Colonic mucosa (tissue), 4 donors: Measurements from ENCODE around the gene LRRC8A. TPM values are rescaled to one million over a fixed set of nuclear protein-coding genes. Genes with fewer than 3 reads are reported as not detected.
A peak's percentile ranks its signal among the peaks of the same experiment; 100 is the strongest.
"Not testable (repeated sequence)": the region's sequence is repeated elsewhere in the genome, so short reads cannot be mapped to it uniquely, and the experiment has no call there.

Experiments
- DNase-seq: peaks from one replicate; pipeline ENCODE4 v3.0.0-alpha.2; 2020
- H3K27ac ChIP-seq: fragments of 200-600 bp; one replicate; pipeline ENCODE4 v1.8.0; 2021
- H3K27me3 ChIP-seq: fragments of 200-600 bp; one replicate; pipeline ENCODE4 v1.8.0; 2021
- H3K36me3 ChIP-seq: fragments of 200-600 bp; one replicate; pipeline ENCODE4 v1.8.0; 2021
- H3K4me1 ChIP-seq: fragments of 200-600 bp; one replicate; pipeline ENCODE4 v1.8.0; 2021; ENCODE audit warnings: mild to moderate bottlenecking
- H3K4me3 ChIP-seq: fragments of 200-600 bp; one replicate; pipeline ENCODE4 v1.8.0; 2021
- H3K9ac ChIP-seq, 2 donors: one replicate each; pipeline ENCODE4 v1.7.0; 2013; ENCODE audit warnings: control low read depth in 2 of 2, low read depth in 2 of 2, low read length in 2 of 2
- H3K9me3 ChIP-seq: fragments of 200-600 bp; one replicate; pipeline ENCODE4 v1.8.0; 2021
- intact Hi-C: fragments of 100-400 bp; cut with DNase I; formaldehyde crosslinking; loops from one replicate; pipeline ENCODE4 v1.14.1; 2022
- total RNA-seq, 2 donors: library from RNA; stranded (reverse); fragmentation: NEBNext Ultra II Directional in 1 of 2; extraction: Animal tissue kit (Norgen Biotek cat#: 25700) in 1 of 2; gene quantifications; one replicate each; pipeline ENCODE4 v1.2.1, GENCODE V29; 2021
- TF ChIP-seq, protein P1 (sequence below): fragments of 200-600 bp; IDR thresholded peaks from one replicate; pipeline ENCODE4 v1.8.0; 2022; ENCODE audit warnings: antibody characterized with exemption, mild to moderate bottlenecking
- donor health status: healthy.
- donor health status: DM: no; HTN: no; CAD: no.
- donor health status: DM: no; HTN: no; CAD: no.

The LRRC8A gene
- total RNA-seq, 2 donors from 2014 or later: 26.5 to 31.5 TPM

DNA sequence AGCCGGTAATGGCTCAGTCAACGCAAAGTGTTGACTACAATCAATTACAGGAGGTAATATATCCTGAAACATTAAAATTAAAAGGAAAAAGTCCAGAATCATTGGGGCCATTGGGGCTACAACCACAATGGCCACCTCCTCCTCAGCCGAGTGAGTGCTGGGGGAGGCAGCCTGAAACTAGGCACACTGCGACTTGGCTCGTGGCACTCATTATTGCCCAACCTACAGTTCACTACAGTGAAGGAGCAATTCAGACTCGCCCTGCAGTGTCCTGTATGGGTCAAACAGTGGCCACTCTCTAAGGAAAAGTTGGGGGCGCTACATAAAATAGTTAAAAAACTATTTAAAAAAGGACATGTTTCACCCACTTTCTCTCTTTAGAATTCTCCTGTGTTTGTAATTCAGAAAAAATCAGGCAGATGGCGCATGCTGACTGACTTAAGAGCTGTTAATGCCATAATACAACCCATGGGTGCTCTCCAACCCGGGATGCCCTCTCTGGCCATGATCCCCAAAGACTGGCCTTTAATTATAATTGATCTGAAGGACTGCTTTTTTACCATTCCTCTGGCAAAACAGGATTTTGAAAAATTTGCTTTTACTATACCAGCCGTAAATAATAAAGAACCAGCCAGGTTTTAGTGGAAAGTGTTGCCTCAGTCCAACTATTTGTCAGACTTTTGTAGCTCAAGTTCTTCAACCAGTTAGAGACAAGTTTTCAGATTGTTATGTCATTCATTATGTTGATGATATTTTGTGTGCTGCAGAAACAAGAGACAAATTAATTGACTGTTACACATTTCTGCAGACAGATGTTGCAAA is 29.9 kb upstream of the LRRC8A start:
- H3K4me1 ChIP-seq, H3K9me3 ChIP-seq, H3K9ac ChIP-seq, H3K27me3 ChIP-seq, H3K4me3 ChIP-seq, H3K27ac ChIP-seq, H3K36me3 ChIP-seq, intact Hi-C loops: not testable (repeated sequence)
- TF ChIP-seq, protein P1, sequence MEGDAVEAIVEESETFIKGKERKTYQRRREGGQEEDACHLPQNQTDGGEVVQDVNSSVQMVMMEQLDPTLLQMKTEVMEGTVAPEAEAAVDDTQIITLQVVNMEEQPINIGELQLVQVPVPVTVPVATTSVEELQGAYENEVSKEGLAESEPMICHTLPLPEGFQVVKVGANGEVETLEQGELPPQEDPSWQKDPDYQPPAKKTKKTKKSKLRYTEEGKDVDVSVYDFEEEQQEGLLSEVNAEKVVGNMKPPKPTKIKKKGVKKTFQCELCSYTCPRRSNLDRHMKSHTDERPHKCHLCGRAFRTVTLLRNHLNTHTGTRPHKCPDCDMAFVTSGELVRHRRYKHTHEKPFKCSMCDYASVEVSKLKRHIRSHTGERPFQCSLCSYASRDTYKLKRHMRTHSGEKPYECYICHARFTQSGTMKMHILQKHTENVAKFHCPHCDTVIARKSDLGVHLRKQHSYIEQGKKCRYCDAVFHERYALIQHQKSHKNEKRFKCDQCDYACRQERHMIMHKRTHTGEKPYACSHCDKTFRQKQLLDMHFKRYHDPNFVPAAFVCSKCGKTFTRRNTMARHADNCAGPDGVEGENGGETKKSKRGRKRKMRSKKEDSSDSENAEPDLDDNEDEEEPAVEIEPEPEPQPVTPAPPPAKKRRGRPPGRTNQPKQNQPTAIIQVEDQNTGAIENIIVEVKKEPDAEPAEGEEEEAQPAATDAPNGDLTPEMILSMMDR: peak; percentile 46
- peak; percentile 26 for DNase-seq

DNA sequence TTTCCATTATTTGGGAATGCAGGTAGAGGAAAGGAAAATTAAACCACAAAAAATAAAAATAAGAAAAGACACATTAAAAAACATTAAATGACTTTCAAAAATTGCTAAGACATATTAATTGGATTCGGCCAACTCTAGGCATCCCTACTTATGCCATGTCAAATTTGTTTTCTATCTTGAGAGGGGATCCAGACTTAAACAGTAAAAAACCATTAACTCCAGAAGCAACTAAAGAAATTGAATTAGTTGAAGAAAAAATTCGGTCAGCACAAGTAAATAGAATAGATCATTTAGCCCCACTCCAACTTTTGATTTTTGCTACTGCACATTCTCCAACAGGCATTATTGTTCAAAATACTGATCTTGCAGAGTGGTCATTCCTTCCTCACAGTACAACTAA is 29.3 kb upstream of the LRRC8A start:
- DNase-seq, H3K27me3 ChIP-seq, H3K27ac ChIP-seq, H3K4me1 ChIP-seq, H3K9me3 ChIP-seq, H3K4me3 ChIP-seq, H3K9ac ChIP-seq, H3K36me3 ChIP-seq, intact Hi-C loops: not testable (repeated sequence)

DNA sequence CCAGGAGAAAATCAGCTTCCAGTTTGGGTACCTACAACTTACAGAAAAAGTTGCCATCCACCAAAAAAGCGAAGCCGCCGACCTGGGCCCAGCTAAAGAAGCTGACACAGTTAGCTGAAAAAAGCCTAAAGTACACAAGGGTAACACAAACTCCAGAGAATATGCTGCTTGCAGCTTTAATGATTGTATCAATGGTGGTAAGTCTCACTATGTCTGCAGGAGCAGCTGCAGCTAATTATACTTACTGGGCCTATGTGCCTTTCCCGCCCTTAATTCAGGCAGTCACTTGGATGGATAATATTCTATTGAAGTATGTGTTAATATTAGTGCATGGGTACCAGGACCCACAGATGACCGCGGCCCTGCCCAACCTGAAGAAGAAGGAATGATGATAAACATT is 27.5 kb upstream of the LRRC8A start:
- H3K4me1 ChIP-seq, H3K27ac ChIP-seq, H3K27me3 ChIP-seq, H3K9ac ChIP-seq, intact Hi-C loops, H3K4me3 ChIP-seq, H3K36me3 ChIP-seq, DNase-seq, H3K9me3 ChIP-seq: not testable (repeated sequence)

DNA sequence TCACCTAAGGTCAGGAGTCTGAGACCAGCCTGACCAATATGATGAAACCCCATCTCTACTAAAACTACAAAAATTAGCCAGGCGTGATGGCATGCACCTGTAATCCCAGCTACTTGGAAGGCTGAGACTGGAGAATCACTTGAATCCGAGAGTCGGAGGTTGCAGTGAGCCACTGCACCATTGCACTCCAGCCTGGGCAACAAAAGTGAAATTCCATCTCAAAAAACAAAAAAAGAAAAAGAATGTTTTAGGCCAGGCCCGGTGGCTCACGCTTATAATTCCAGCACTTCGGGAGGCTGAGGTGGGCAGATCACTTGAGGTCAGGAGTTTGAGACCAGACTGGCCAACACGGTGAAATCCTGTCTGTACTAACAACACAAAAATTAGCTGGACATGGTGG is 23.5 kb upstream of the LRRC8A start:
- H3K4me1 ChIP-seq, H3K27me3 ChIP-seq, H3K4me3 ChIP-seq, DNase-seq, H3K27ac ChIP-seq, H3K36me3 ChIP-seq, intact Hi-C loops, H3K9me3 ChIP-seq, H3K9ac ChIP-seq: not testable (repeated sequence)

DNA sequence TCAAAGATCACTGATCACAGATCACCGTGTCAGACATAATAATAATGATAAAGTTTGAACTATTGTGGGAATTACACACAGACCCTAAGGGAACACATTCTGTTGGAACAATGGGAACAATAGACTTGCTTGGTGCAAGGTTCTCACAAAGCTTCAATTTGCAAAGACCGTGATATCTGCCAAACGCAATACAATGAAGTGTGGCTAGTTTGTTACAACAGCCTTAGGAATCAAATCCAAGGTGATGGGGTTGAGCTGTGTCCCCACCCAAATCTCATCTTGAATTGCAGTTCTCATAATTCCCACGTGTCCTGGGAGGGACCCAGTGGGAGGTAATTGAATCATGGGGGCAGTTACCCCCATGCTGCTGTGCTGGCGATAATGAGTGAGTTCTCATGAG is 21.0 kb upstream of the LRRC8A start:
- no peak overlapping the region for H3K9ac ChIP-seq
- no peaks in the 10 kb centered on the region for H3K27me3 ChIP-seq
- DNase-seq: no peak
- TF ChIP-seq, protein P1: no peak
- H3K27ac ChIP-seq: no peak overlapping the region
- H3K4me1 ChIP-seq: no peaks in the 10 kb centered on the region
- no peaks in the 10 kb centered on the region for H3K36me3 ChIP-seq
- intact Hi-C loops: no loop called here
- no peaks in the 10 kb centered on the region for H3K9me3 ChIP-seq
- H3K4me3 ChIP-seq: no peak overlapping the region

DNA sequence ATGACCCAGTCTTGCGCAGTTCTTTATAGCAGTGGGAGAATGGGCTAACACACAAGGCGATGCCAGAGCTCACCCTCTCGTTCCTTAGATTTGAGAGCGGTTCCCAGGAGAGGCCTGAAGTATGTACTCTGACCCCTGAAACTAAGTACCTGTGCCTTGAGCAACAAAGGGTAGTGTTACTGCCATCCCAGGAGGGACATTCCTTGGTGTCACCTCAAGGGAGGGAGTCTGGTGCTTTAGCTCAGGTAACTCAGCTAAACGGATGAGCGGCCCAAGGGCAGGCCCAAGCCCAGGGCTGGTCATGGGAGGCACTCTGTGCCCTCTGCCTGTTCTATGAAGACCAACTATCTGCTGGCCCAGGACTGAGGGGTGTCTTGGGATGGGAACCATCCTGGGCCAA is 20.4 kb upstream of the LRRC8A start:
- TF ChIP-seq, protein P1: no peak
- Histone ChIP-seq H3K36me3 (no peaks in the 10 kb centered on the region), H3K4me3 (no peak overlapping the region), H3K9me3 (no peaks in the 10 kb centered on the region), H3K4me1 (no peaks in the 10 kb centered on the region), H3K27me3 (no peaks in the 10 kb centered on the region), H3K27ac (no peak overlapping the region), H3K9ac (no peak overlapping the region)
- no peak for DNase-seq
- intact Hi-C loops: no loop called here

DNA sequence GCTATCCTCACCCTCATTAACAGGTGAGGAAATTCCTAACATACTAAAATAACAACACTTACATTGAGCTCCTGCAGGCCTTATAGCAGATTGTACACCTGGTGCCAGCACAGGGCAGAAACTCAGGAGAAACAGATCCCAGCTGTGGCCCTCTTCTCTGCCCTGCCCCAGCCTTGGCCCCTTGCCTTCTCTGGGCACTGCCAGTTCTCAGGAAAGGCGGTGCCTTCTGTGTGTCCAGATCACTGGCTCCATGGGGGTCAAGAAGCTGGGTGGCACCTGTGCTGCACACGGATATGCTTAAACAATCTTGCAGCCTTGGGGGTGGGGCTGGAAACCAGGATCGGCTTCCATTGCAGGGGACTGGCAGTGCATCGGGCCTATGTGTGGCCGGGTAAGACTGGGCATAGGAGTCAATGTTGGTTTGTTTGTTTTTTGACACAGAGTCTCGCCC is 19.5 kb upstream of the LRRC8A start:
- H3K4me1 ChIP-seq: no peaks in the 10 kb centered on the region

More for the DNA sequence above, 19.5 kb upstream of the LRRC8A start:
- H3K36me3 ChIP-seq: no peaks in the 10 kb centered on the region
- intact Hi-C loops: loop anchor here (2.0 kb wide), 1 partner anchor 66 kb away; no protein-coding TSS in a partner anchor
- TF ChIP-seq, protein P1: no peak
- DNase-seq: peak; percentile 43
- no peak overlapping the region for H3K9ac ChIP-seq
- no peaks in the 10 kb centered on the region for H3K9me3 ChIP-seq
- no peak overlapping the region for H3K4me3 ChIP-seq
- H3K27me3 ChIP-seq: no peaks in the 10 kb centered on the region
- H3K27ac ChIP-seq: no peak overlapping the region
